HepG2 (cell line): Measurements from ENCODE around the gene PNLIPRP2. TPM values are rescaled to one million over a fixed set of nuclear protein-coding genes. Genes with fewer than 3 reads are reported as not detected.

ENCODE experiments used
- ATAC-seq: fragments of 200-7000 bp; cut with Tn5 transposase; 3 replicates; pipeline ENCODE4 v1.9.1; 2020; ENCODE audit warnings: mild to moderate bottlenecking, moderate library complexity
- BruUV-seq: library from RNA; stranded (reverse); fragments of 400-500 nt; replicated peaks from 2 replicates; lab custom pipeline; 2021; lab: Mats Ljungman, UMichigan
- CTCF ChIA-PET: fragments of 300-600 bp; formaldehyde crosslinking; extraction: SDS; loops from one replicate; lab custom pipeline; 2021; ENCODE audit warnings: low total read pairs, inconsistent platforms, low intra/inter-chr PET ratio; lab: Yijun Ruan, JAX
- POLR2A ChIA-PET: fragments of 350-600 bp; sonication (Branson Sonifier 250); formaldehyde crosslinking; loops from one replicate; lab custom pipeline; 2020; ENCODE audit warnings: antibody characterized with exemption, inconsistent platforms; lab: Yijun Ruan, JAX
- DNase-seq: peaks from one replicate; pipeline ENCODE4 v3.0.0-alpha.2; 2015; ENCODE audit warnings: low spot score
- FAIRE-seq: peaks from 3 replicates; lab custom pipeline; 2011; peaks lifted over from hg19 to GRCh38; lab: Jason Lieb, UNC
- H2AFZ ChIP-seq: one replicate; pipeline ENCODE4 v1.6.1; 2011; ENCODE audit warnings: low read length, inconsistent platforms
- H3K27ac ChIP-seq: fragments of 300-600 bp; 3 replicates; pipeline ENCODE4 v1.8.0; 2011; ENCODE audit warnings: mixed run types, mild to moderate bottlenecking, mixed read lengths, low read length, inconsistent platforms; ENCODE audit not compliant: insufficient read depth; ENCODE audit errors: extremely low read length
- H3K27me3 ChIP-seq, 2 experiments: fragments of 200-600 bp in 1 of 2; 2 replicates in 1 of 2; 3 replicates in 1 of 2; pipeline versions ENCODE4 v1.6.0 to v1.8.0; 2011; ENCODE audit warnings: low read length in 2 of 2, mild to moderate bottlenecking in 2 of 2, moderate library complexity in 2 of 2, inconsistent platforms in 1 of 2; ENCODE audit not compliant: insufficient read depth in 2 of 2, control insufficient read depth in 1 of 2
- H3K36me3 ChIP-seq, 2 experiments: fragments of 200-600 bp in 1 of 2; replicated peaks in 1 of 2; 2 replicates in 1 of 2; 3 replicates in 1 of 2; pipeline versions ENCODE4 v1.5.1 to v1.8.0; 2011; ENCODE audit warnings: low read length in 2 of 2, inconsistent platforms in 1 of 2; ENCODE audit not compliant: insufficient read depth in 2 of 2, control insufficient read depth in 1 of 2
- H3K4me1 ChIP-seq: 2 replicates; pipeline ENCODE4 v1.5.1; 2012; ENCODE audit warnings: low read length, inconsistent platforms; ENCODE audit not compliant: insufficient read depth
- H3K4me2 ChIP-seq: 2 replicates; pipeline ENCODE4 v1.6.0; 2011; ENCODE audit warnings: low read depth, low read length, inconsistent platforms
- H3K4me3 ChIP-seq, 3 experiments: fragments of 200-600 bp in 1 of 3; sonication (generic), shearing (Covaris generic) in 1 of 3; replicated peaks in 1 of 3; 2 replicates each; pipeline ENCODE4 v1.5.1; 2011 to 2016; ENCODE audit warnings: low read length in 3 of 3, inconsistent platforms in 2 of 3, low read depth in 2 of 3, mild to moderate bottlenecking in 2 of 3, control low read depth in 1 of 3, mixed read lengths in 1 of 3; ENCODE audit not compliant: insufficient read depth in 1 of 3
- H3K79me2 ChIP-seq: one replicate; pipeline ENCODE4 v1.6.1; 2011; ENCODE audit warnings: low read length, inconsistent platforms; ENCODE audit not compliant: insufficient read depth
- H3K9ac ChIP-seq: 2 replicates; pipeline ENCODE4 v1.6.0; 2011; ENCODE audit warnings: mild to moderate bottlenecking, low read depth, low read length, inconsistent platforms; ENCODE audit not compliant: insufficient read depth
- H3K9me3 ChIP-seq: 2 replicates; pipeline ENCODE4 v1.5.1; 2012; ENCODE audit warnings: mild to moderate bottlenecking, low read length
- H4K20me1 ChIP-seq: 2 replicates; pipeline ENCODE4 v1.6.0; 2011; ENCODE audit warnings: inconsistent platforms, mild to moderate bottlenecking, low read length, moderate library complexity; ENCODE audit not compliant: insufficient read depth
- CBX1 ChIP-seq: IDR thresholded peaks from one replicate; pipeline ENCODE4 v1.6.1; 2016; ENCODE audit warnings: antibody characterized with exemption, low read depth
- HNRNPL ChIP-seq: fragments of 200-400 bp; formaldehyde crosslinking; IDR thresholded peaks from 2 replicates; pipeline ENCODE4 v1.6.1; 2017; ENCODE audit warnings: mild to moderate bottlenecking, low read depth, low read length
- HOXA5 ChIP-seq: sonication (generic); formaldehyde crosslinking; IDR thresholded peaks from 2 replicates; pipeline ENCODE4 v1.4.0; 2020; ENCODE audit warnings: missing genetic modification reagents
- IRX3 ChIP-seq: sonication (generic); formaldehyde crosslinking; IDR thresholded peaks from 2 replicates; pipeline ENCODE4 v1.8.1; 2023; ENCODE audit warnings: mild to moderate bottlenecking, low read depth, missing genetic modification reagents, borderline replicate concordance
- KAT2B ChIP-seq: fragments of 150-350 bp; IDR thresholded peaks from 2 replicates; pipeline ENCODE4 v1.6.1; 2014; ENCODE audit warnings: low read depth, low read length, borderline replicate concordance
- LCORL ChIP-seq, 2 experiments: fragments of 450-650 bp in 1 of 2; sonication (generic) in 1 of 2; formaldehyde crosslinking in 1 of 2; IDR thresholded peaks; 2 replicates each; pipeline versions ENCODE4 v1.5.0 to v1.6.1; 2017 to 2020; ENCODE audit warnings: antibody characterized with exemption in 1 of 2, missing genetic modification reagents in 1 of 2
- MXI1 ChIP-seq: IDR thresholded peaks from 3 replicates; pipeline ENCODE4 v1.6.1; 2012; ENCODE audit warnings: low read depth, low read length, inconsistent platforms, borderline replicate concordance
- SATB2 ChIP-seq: sonication (generic); formaldehyde crosslinking; IDR thresholded peaks from 2 replicates; pipeline ENCODE4 v1.5.0; 2020; ENCODE audit warnings: missing genetic modification reagents
- XRCC5 ChIP-seq: fragments of 200-400 bp; formaldehyde crosslinking; optimal IDR thresholded peaks from 2 replicates; pipeline ENCODE3; 2017; ENCODE audit warnings: mild to moderate bottlenecking, low read length
- ZBTB7B ChIP-seq: sonication (generic); formaldehyde crosslinking; IDR thresholded peaks from 2 replicates; pipeline ENCODE4 v1.4.0; 2020; ENCODE audit warnings: missing genetic modification reagents
- ZFP36 ChIP-seq: fragments of 150-350 bp; IDR thresholded peaks from 2 replicates; pipeline ENCODE4 v1.6.1; 2018; ENCODE audit warnings: borderline replicate concordance, low read length, low read depth; ENCODE audit not compliant: partially characterized antibody
- ZNF446 ChIP-seq: sonication (generic); formaldehyde crosslinking; IDR thresholded peaks from 2 replicates; pipeline ENCODE4 v1.5.0; 2020; ENCODE audit warnings: mild to moderate bottlenecking, missing genetic modification reagents
- ZNF768 ChIP-seq: sonication (generic); formaldehyde crosslinking; IDR thresholded peaks from 2 replicates; pipeline ENCODE4 v1.4.0; 2020; ENCODE audit warnings: missing genetic modification reagents
- ZNF790 ChIP-seq: sonication (generic); formaldehyde crosslinking; IDR thresholded peaks from 2 replicates; pipeline ENCODE4 v1.8.0; 2022; ENCODE audit warnings: missing genetic modification reagents, mild to moderate bottlenecking, borderline replicate concordance
- ZSCAN9 ChIP-seq: IDR thresholded peaks from 2 replicates; pipeline ENCODE4 v1.6.1; 2016; ENCODE audit warnings: borderline replicate concordance
- WGBS: methylation state at CpG from one replicate; pipeline ENCODE4 v1.1.6; 2017; ENCODE audit warnings: low lambda C conversion rate; 5-methylcytosine and 5-hydroxymethylcytosine counted together
- in situ Hi-C: cut with HindIII; loops from 2 replicates; pipeline ENCODE4 v1.10.0; 2017; ENCODE audit warnings: low pct_unique_long_range_greater_than_20kb; ENCODE audit not compliant: extremely low pct_ligation_motif_present
- intact Hi-C: fragments of 100-400 bp; cut with micrococcal nuclease; formaldehyde crosslinking; loops from one replicate; pipeline ENCODE4 v1.10.0; 2022; ENCODE audit not compliant: unreplicated experiment
- polyA plus RNA-seq, 8 experiments: library from polyadenylated mRNA; depleted of rRNA in 3 of 8; stranded (reverse) in 7 of 8; unstranded in 1 of 8; fragments of >200 nt; fragmentation: Illumina TruSeq in 4 of 8; extraction: Trizol in 4 of 8; gene quantifications; 2 replicates each; pipeline versions ENCODE4 v1.2.1 to v1.2.3, GENCODE V29; 2011 to 2016; ENCODE audit warnings: low read depth in 4 of 8, missing spikeins in 1 of 8, mixed read lengths in 1 of 8; ENCODE audit not compliant: insufficient read depth in 1 of 8
- total RNA-seq, 5 experiments: library from RNA; depleted of rRNA; stranded (reverse); fragments of >200 nt; fragmentation: Illumina TruSeq; extraction: Trizol; gene quantifications; 2 replicates each; pipeline ENCODE4 v1.2.3, GENCODE V29; 2016; ENCODE audit warnings: low read depth in 1 of 5
- TF ChIP-seq, protein P1 (sequence below): sonication (generic); formaldehyde crosslinking; IDR thresholded peaks from 2 replicates; pipeline ENCODE4 v1.5.0; 2020; ENCODE audit warnings: missing genetic modification reagents
- TF ChIP-seq, protein P2 (sequence below), 2 experiments: fragments of 450-650 bp in 1 of 2; sonication (generic) in 1 of 2; formaldehyde crosslinking; IDR thresholded peaks; 2 replicates each; pipeline versions ENCODE4 v1.5.0 to v1.8.0; 2020 to 2022; ENCODE audit warnings: mild to moderate bottlenecking in 1 of 2, missing genetic modification reagents in 1 of 2
- TF ChIP-seq, protein P3 (sequence below): sonication (generic); formaldehyde crosslinking; IDR thresholded peaks from 2 replicates; pipeline ENCODE4 v1.4.0; 2020; ENCODE audit warnings: missing genetic modification reagents
- TF ChIP-seq, protein P4 (sequence below): sonication (generic); formaldehyde crosslinking; IDR thresholded peaks from 2 replicates; pipeline ENCODE4 v1.9.0; 2022; ENCODE audit warnings: low read depth, missing genetic modification reagents
- TF ChIP-seq, protein P5 (sequence below): IDR thresholded peaks from 2 replicates; pipeline ENCODE4 v1.6.1; 2016; ENCODE audit warnings: low read depth, control low read depth

The PNLIPRP2 gene
- total and polyA plus RNA-seq, 2 of the 13 experiments (the other 11 are each of a cell fraction or from before 2014, with no cell fraction given) = 0.21 to 0.97 TPM

DNA sequence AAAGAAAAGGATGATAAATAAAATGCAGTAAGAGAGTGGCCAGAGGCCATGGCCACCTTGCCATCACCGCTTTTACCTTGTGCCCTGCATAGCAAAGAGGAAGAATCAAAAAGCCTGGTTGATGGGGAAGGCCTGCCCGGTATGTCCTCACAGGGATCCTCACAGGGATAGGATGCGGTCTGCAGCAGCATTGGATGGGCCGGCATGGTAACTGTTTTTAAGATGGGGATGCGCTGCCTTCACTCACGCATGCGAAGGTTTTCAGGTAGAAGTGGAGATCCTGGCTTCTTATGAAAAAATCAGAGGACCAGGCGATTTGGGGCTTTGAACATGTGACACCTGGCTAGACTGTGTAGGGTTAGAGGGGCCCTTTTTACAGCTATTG, 12.5 kb downstream of the PNLIPRP2 start:
- WGBS = 73% methylated on average over 8 of the region's 8 CpGs
- no TSS peak for BruUV-seq
- Histone ChIP-seq H4K20me1 (no peaks in the 10 kb centered on the region), H3K27ac (no peak overlapping the region), H3K9ac (no peak overlapping the region), H3K4me3 (no peak overlapping the region), H3K4me2 (no peak overlapping the region), H3K4me1 (no peaks in the 10 kb centered on the region), H3K9me3 (no peaks in the 10 kb centered on the region), H2AFZ (no peak overlapping the region), H3K27me3 (no peaks in the 10 kb centered on the region), H3K36me3 (no peaks in the 10 kb centered on the region), H3K79me2 (no peaks in the 10 kb centered on the region)
- FAIRE-seq = no peak
- ChIA-PET POLR2A (no interaction called here), CTCF (no interaction called here)
- in situ Hi-C loops = no loop called here
- TF ChIP-seq CBX1 (no peak), KAT2B (no peak), ZNF446 (CRISPR knock-in tag) (no peak), ZNF768 (CRISPR knock-in tag) (no peak), ZSCAN9 (no peak), XRCC5 (no peak), ZBTB7B (CRISPR knock-in tag) (no peak), SATB2 (no peak), ZFP36 (no peak), ZNF790 (CRISPR knock-in tag) (no peak), HOXA5 (CRISPR knock-in tag) (no peak), HNRNPL (no peak), LCORL (IDR thresholded peaks at IDR 0.05) (no peak), LCORL (CRISPR knock-in tag; IDR thresholded peaks at IDR 0.05) (no peak), MXI1 (no peak), IRX3 (CRISPR knock-in tag) (no peak)
- TF ChIP-seq, protein P1, sequence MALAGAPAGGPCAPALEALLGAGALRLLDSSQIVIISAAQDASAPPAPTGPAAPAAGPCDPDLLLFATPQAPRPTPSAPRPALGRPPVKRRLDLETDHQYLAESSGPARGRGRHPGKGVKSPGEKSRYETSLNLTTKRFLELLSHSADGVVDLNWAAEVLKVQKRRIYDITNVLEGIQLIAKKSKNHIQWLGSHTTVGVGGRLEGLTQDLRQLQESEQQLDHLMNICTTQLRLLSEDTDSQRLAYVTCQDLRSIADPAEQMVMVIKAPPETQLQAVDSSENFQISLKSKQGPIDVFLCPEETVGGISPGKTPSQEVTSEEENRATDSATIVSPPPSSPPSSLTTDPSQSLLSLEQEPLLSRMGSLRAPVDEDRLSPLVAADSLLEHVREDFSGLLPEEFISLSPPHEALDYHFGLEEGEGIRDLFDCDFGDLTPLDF = no peak
- TF ChIP-seq, protein P2, sequence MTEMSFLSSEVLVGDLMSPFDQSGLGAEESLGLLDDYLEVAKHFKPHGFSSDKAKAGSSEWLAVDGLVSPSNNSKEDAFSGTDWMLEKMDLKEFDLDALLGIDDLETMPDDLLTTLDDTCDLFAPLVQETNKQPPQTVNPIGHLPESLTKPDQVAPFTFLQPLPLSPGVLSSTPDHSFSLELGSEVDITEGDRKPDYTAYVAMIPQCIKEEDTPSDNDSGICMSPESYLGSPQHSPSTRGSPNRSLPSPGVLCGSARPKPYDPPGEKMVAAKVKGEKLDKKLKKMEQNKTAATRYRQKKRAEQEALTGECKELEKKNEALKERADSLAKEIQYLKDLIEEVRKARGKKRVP (CRISPR knock-in tag; IDR thresholded peaks at IDR 0.05) = no peak
- TF ChIP-seq, protein P3, sequence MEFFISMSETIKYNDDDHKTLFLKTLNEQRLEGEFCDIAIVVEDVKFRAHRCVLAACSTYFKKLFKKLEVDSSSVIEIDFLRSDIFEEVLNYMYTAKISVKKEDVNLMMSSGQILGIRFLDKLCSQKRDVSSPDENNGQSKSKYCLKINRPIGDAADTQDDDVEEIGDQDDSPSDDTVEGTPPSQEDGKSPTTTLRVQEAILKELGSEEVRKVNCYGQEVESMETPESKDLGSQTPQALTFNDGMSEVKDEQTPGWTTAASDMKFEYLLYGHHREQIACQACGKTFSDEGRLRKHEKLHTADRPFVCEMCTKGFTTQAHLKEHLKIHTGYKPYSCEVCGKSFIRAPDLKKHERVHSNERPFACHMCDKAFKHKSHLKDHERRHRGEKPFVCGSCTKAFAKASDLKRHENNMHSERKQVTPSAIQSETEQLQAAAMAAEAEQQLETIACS (CRISPR knock-in tag) = no peak
- TF ChIP-seq, protein P4, sequence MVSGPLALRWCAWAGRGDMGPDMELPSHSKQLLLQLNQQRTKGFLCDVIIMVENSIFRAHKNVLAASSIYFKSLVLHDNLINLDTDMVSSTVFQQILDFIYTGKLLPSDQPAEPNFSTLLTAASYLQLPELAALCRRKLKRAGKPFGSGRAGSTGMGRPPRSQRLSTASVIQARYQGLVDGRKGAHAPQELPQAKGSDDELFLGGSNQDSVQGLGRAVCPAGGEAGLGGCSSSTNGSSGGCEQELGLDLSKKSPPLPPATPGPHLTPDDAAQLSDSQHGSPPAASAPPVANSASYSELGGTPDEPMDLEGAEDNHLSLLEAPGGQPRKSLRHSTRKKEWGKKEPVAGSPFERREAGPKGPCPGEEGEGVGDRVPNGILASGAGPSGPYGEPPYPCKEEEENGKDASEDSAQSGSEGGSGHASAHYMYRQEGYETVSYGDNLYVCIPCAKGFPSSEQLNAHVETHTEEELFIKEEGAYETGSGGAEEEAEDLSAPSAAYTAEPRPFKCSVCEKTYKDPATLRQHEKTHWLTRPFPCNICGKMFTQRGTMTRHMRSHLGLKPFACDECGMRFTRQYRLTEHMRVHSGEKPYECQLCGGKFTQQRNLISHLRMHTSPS = no peak
- TF ChIP-seq, protein P5, sequence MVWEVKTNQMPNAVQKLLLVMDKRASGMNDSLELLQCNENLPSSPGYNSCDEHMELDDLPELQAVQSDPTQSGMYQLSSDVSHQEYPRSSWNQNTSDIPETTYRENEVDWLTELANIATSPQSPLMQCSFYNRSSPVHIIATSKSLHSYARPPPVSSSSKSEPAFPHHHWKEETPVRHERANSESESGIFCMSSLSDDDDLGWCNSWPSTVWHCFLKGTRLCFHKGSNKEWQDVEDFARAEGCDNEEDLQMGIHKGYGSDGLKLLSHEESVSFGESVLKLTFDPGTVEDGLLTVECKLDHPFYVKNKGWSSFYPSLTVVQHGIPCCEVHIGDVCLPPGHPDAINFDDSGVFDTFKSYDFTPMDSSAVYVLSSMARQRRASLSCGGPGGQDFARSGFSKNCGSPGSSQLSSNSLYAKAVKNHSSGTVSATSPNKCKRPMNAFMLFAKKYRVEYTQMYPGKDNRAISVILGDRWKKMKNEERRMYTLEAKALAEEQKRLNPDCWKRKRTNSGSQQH = no peak
- intact Hi-C loops = no loop called here
- ATAC-seq = no peak
- DNase-seq = no peak
